Panc1 (cell line): ENCODE data around the gene ACTL7B. TPM values are rescaled to one million over a fixed set of nuclear protein-coding genes. Genes with fewer than 3 reads are reported as not detected.
A peak's percentile ranks its signal among the peaks of the same experiment; 100 is the strongest.

ENCODE experiments used
- ATAC-seq: fragments of 200-7000 bp; cut with Tn5 transposase; 2 replicates; pipeline ENCODE4 v1.9.1; 2020; ENCODE audit warnings: mild to moderate bottlenecking, moderate library complexity
- BruUV-seq: library from RNA; stranded (reverse); fragments of 400-500 nt; replicated peaks from 2 replicates; lab custom pipeline; 2021; lab: Mats Ljungman, UMichigan
- CTCF ChIA-PET: fragments of 300-600 bp; sonication (Branson Sonifier 250); formaldehyde crosslinking; loops from one replicate; lab custom pipeline; 2022; ENCODE audit warnings: antibody characterized with exemption; lab: Charles Lee
- POLR2A ChIA-PET: fragments of 300-600 bp; sonication (Branson Sonifier 250); formaldehyde crosslinking; loops from one replicate; lab custom pipeline; 2022; ENCODE audit warnings: antibody characterized with exemption; lab: Charles Lee
- DNase-seq: peaks from one replicate; pipeline ENCODE4 v3.0.0-alpha.2; 2010; ENCODE audit warnings: low read depth, low spot score
- H3K27ac ChIP-seq: 2 replicates; pipeline ENCODE4 v1.5.1; 2011; ENCODE audit warnings: mild to moderate bottlenecking, low read length, inconsistent platforms
- H3K27me3 ChIP-seq: fragments of 200-500 bp; sonication (Bioruptor generic); 2 replicates; pipeline ENCODE4 v1.6.0; 2014; ENCODE audit warnings: low read length, inconsistent platforms; ENCODE audit not compliant: control insufficient read depth, insufficient read depth
- H3K36me3 ChIP-seq: fragments of 200-500 bp; sonication (Bioruptor generic); 2 replicates; pipeline ENCODE4 v1.5.1; 2014; ENCODE audit warnings: inconsistent platforms, mild to moderate bottlenecking, low read length, moderate library complexity; ENCODE audit not compliant: control insufficient read depth, insufficient read depth
- H3K4me1 ChIP-seq: 2 replicates; pipeline ENCODE4 v1.5.1; 2011; ENCODE audit warnings: inconsistent platforms, mild to moderate bottlenecking, low read length, moderate library complexity; ENCODE audit not compliant: control insufficient read depth, insufficient read depth
- H3K4me3 ChIP-seq, 2 experiments: 2 replicates each; pipeline ENCODE4 v1.5.1; 2011 to 2012; ENCODE audit warnings: low read depth in 2 of 2, low read length in 2 of 2, mild to moderate bottlenecking in 2 of 2, inconsistent platforms in 1 of 2, moderate library complexity in 1 of 2
- H3K9me3 ChIP-seq: fragments of 200-500 bp; sonication (Bioruptor generic); 2 replicates; pipeline ENCODE4 v1.5.1; 2014; ENCODE audit warnings: low read depth, mild to moderate bottlenecking, inconsistent platforms, low read length, moderate library complexity; ENCODE audit not compliant: control insufficient read depth, insufficient read depth
- POLR2AphosphoS5 ChIP-seq: IDR thresholded peaks from 2 replicates; pipeline ENCODE4 v1.6.1; 2012; ENCODE audit warnings: mild to moderate bottlenecking, low read depth, low read length, moderate library complexity
- SIN3A ChIP-seq: IDR thresholded peaks from 2 replicates; pipeline ENCODE4 v1.6.1; 2012; ENCODE audit warnings: low read depth, mild to moderate bottlenecking, low read length, moderate library complexity, borderline replicate concordance; ENCODE audit not compliant: insufficient read depth
- TCF7L2 ChIP-seq: IDR thresholded peaks from 2 replicates; pipeline ENCODE4 v1.6.1; 2011; ENCODE audit warnings: mild to moderate bottlenecking, low read depth, low read length, inconsistent platforms
- in situ Hi-C: cut with HindIII; loops from 2 replicates; pipeline ENCODE4 v1.10.0; 2016; ENCODE audit warnings: low sequenced_read_pairs, low pct_unique_long_range_greater_than_20kb
- intact Hi-C: fragments of 100-400 bp; cut with micrococcal nuclease; formaldehyde crosslinking; loops from one replicate; pipeline ENCODE4 v1.10.0; 2022; ENCODE audit not compliant: unreplicated experiment
- total RNA-seq: library from RNA; stranded (reverse); gene quantifications from one replicate; pipeline ENCODE4 v1.2.1, GENCODE V29; 2021; ENCODE audit not compliant: unreplicated experiment
- TF ChIP-seq, protein P1 (sequence below), 2 experiments: IDR thresholded peaks; 2 replicates each; pipeline ENCODE4 v1.6.1; 2011 to 2012; ENCODE audit warnings: low read depth in 2 of 2, control low read depth in 1 of 2, low read length in 1 of 2, mild to moderate bottlenecking in 1 of 2, moderate library complexity in 1 of 2; ENCODE audit not compliant: insufficient read depth in 1 of 2
- TF ChIP-seq, protein P2 (sequence below): fragments of 450-650 bp; IDR thresholded peaks from 2 replicates; pipeline ENCODE4 v1.5.1; 2017; ENCODE audit warnings: mild to moderate bottlenecking

The ACTL7B gene
- total RNA-seq, 1 experiment from 2014 or later = not detected

DNA sequence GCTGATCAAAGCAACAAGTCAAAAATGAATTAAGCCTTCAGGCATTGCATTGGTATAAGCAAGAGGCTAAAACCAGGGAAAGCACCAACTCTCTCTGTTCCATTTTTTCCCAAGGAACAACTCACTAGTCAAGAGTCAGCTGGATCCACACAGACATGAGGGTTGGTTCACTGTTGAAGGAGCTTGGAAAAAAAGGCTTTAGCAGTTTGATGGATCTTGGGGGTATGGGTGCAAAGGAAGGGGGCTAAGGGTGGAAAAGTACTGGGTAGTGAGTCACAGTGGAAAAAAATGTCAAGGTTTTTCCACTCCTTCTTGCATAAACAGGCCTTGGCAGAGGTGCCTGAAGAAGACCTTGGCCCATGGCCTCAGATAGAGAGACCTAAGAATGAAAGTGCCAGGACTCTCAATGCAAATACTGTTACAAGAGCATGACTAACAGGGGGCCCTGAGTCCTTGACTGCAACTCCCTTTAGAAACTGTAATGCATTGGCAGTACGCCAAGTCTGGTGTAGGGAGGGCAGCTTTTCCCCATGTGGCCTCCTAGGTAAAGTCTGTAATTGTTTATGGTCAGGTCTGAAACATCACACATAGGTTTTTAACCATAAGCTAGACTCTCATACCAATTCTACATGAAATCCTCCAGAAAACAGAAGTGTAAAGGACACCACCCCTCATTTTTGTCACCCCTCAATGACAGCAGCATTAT lies 30.0 kb upstream of the ACTL7B start:
- in situ Hi-C loops (no loop called here), intact Hi-C loops (no loop called here)
- no peak for DNase-seq
- no peaks in the 10 kb centered on the region for H3K9me3 ChIP-seq
- no peaks in the 10 kb centered on the region for H3K4me1 ChIP-seq
- TF ChIP-seq, protein P1, sequence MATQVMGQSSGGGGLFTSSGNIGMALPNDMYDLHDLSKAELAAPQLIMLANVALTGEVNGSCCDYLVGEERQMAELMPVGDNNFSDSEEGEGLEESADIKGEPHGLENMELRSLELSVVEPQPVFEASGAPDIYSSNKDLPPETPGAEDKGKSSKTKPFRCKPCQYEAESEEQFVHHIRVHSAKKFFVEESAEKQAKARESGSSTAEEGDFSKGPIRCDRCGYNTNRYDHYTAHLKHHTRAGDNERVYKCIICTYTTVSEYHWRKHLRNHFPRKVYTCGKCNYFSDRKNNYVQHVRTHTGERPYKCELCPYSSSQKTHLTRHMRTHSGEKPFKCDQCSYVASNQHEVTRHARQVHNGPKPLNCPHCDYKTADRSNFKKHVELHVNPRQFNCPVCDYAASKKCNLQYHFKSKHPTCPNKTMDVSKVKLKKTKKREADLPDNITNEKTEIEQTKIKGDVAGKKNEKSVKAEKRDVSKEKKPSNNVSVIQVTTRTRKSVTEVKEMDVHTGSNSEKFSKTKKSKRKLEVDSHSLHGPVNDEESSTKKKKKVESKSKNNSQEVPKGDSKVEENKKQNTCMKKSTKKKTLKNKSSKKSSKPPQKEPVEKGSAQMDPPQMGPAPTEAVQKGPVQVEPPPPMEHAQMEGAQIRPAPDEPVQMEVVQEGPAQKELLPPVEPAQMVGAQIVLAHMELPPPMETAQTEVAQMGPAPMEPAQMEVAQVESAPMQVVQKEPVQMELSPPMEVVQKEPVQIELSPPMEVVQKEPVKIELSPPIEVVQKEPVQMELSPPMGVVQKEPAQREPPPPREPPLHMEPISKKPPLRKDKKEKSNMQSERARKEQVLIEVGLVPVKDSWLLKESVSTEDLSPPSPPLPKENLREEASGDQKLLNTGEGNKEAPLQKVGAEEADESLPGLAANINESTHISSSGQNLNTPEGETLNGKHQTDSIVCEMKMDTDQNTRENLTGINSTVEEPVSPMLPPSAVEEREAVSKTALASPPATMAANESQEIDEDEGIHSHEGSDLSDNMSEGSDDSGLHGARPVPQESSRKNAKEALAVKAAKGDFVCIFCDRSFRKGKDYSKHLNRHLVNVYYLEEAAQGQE (IDR thresholded peaks at IDR 0.05; ENCODE audit: insufficient read depth in 1 of 2, low read depth in 2 of 2, low read length in 1 of 2) = no peak
- TF ChIP-seq, protein P2, sequence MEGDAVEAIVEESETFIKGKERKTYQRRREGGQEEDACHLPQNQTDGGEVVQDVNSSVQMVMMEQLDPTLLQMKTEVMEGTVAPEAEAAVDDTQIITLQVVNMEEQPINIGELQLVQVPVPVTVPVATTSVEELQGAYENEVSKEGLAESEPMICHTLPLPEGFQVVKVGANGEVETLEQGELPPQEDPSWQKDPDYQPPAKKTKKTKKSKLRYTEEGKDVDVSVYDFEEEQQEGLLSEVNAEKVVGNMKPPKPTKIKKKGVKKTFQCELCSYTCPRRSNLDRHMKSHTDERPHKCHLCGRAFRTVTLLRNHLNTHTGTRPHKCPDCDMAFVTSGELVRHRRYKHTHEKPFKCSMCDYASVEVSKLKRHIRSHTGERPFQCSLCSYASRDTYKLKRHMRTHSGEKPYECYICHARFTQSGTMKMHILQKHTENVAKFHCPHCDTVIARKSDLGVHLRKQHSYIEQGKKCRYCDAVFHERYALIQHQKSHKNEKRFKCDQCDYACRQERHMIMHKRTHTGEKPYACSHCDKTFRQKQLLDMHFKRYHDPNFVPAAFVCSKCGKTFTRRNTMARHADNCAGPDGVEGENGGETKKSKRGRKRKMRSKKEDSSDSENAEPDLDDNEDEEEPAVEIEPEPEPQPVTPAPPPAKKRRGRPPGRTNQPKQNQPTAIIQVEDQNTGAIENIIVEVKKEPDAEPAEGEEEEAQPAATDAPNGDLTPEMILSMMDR = no peak
- TF ChIP-seq TCF7L2 (no peak), POLR2AphosphoS5 (no peak), SIN3A (no peak)
- POLR2A ChIA-PET = interaction anchor here (0.6 kb wide), 1 partner anchor 677 kb away, joined by 8 read pairs; no protein-coding TSS in a partner anchor
- BruUV-seq = no TSS peak
- ATAC-seq = peak; percentile 68; the same call in 1 of the 2 replicates
- H3K36me3 ChIP-seq = peaks cover 9% of the 10 kb centered on the region; the same call in 1 of the 2 replicates
- CTCF ChIA-PET = interaction anchor here (0.6 kb wide), 1 partner anchor 227 kb away, joined by 4 read pairs; no protein-coding TSS in a partner anchor
- no peak overlapping the region for H3K4me3 ChIP-seq
- H3K27ac ChIP-seq = no peak overlapping the region
- H3K27me3 ChIP-seq = no peaks in the 10 kb centered on the region

DNA sequence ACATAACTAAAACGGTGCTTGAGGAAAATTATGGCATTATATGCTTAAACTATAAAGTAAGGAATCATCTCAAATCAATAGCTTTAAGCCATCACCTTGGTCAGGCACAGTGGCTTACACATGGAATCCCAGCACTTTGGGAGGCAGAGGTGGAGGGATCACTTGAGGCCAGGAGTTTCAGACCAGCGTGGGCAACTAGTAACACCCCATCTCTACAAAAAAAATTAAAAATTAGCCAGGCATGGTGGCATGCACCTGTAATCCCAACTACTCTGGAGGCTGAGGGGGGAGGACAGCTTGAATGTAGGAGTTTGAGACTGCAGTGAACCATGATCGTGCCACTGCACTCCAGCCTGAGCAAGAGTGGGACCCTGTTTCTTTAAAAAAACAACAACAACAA lies 28.9 kb upstream of the ACTL7B start:
- ATAC-seq (no peak), DNase-seq (no peak)
- H3K36me3 ChIP-seq = peaks cover 9% of the 10 kb centered on the region; the same call in 1 of the 2 replicates
- no peaks in the 10 kb centered on the region for H3K27me3 ChIP-seq
- H3K4me3 ChIP-seq = no peak overlapping the region
- no peak overlapping the region for H3K27ac ChIP-seq
- H3K4me1 ChIP-seq = no peaks in the 10 kb centered on the region
- ChIA-PET CTCF (no interaction called here), POLR2A (no interaction called here)
- intact Hi-C loops = no loop called here
- in situ Hi-C loops = no loop called here
- H3K9me3 ChIP-seq = no peaks in the 10 kb centered on the region
- BruUV-seq = no TSS peak
- no peak for TF ChIP-seq POLR2AphosphoS5
- no peak for TF ChIP-seq SIN3A
- no peak for TF ChIP-seq TCF7L2
- TF ChIP-seq, protein P2 = no peak
- TF ChIP-seq, protein P1 (IDR thresholded peaks at IDR 0.05; ENCODE audit: insufficient read depth in 1 of 2, low read depth in 2 of 2, low read length in 1 of 2) = no peak
